ENCODE data around the gene HSF2BP. TPM values are rescaled to one million over a fixed set of nuclear protein-coding genes. Genes with fewer than 3 reads are reported as not detected.
"Not testable (repeated sequence)": the region's sequence is repeated elsewhere in the genome, so short reads cannot be mapped to it uniquely, and the experiment has no call there.

Gene HSF2BP
- polyA plus RNA-seq, 1 donor: 3.0 TPM

DNA sequence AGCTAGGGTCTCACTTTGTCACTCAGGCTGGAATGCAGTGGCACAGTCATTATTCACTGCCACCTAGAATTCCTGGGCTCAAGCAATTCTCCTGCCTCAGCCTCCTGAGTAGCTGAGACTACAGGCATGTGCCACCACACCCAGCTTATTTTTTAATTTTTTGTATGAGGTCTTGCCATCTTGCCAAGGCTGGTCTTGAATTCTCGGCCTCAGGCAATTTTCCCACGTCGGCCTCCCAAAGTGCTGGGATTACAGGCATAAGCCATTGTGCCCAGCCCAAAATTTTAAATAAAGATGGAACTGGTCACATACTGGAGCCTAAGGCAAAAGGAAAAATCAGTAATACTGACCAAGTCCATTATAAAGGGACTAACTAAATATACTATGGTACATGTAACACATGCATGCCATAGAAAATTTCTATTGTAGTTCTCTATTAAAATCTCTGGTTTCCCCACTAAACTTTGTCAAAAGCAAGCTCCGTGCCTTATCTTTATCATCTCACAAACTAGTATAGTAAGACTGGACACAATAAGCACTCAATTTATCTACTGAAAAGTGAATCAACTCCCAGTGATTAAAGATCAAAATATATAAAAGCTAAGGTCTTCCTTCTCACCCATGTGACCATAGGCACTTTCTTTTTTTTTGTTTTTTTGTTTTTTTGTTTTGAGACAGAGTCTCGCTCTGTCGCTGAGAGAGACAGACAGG lies 61.6 kb downstream of the HSF2BP start:
- no peak for DNase-seq

DNA sequence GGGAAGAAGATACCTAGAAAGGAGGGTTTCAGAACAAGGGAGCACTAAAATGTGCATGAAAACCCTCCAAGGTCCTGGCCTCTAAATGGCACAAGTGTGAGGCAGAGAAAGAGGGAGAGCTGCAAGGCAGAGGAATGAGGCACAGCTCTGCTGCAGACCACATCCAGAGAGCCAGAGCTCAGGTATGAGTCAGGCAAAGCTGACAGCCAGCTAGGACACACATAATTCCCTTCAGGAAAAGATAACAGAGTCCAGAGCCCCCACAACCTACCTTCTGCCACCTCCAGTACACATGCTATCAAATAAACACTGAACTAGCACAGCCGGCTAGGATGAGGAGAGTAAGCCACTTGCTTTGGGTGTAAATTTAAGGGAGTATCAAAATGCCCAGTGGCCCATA lies 62.2 kb downstream of the HSF2BP start:
- no peak for DNase-seq

DNA sequence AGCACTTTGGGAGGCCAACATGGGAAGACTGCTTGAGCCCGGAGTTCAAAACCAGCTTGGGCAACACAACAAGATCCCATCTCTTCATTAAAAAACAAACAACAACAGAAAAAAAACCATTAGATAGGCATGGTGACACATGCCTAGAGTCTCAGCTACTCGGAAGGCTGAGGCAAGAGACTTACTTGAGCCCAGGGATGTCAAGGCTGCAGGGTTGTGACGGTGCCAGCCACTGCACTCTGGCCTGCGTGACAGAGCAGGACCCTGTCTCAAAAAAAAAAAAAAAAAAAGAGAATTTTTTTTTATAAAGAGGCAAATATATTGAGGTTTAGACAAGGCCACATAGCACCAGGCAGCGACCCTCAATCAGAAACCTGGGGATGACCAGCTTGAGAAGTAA lies 62.7 kb downstream of the HSF2BP start:
- no peak for DNase-seq

DNA sequence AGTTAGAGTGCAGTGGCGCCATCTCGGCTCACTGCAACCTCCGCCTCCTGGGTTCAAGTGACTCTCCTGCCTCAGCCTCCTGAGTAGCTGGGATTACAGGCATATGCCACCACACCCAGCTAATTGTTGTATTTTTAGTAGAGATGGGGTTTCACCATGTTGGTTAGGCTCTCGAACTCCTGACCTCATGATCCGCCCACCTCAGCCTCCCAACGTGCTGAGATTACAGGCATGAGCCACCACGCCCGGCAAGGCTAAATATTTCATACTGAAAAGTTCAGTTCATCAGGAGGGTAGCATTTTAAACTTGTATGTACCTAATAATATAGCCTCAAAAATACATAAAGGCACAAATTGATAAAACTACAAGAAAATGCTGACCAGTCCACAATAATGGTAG lies 63.5 kb downstream of the HSF2BP start:
- not testable (repeated sequence) for DNase-seq

DNA sequence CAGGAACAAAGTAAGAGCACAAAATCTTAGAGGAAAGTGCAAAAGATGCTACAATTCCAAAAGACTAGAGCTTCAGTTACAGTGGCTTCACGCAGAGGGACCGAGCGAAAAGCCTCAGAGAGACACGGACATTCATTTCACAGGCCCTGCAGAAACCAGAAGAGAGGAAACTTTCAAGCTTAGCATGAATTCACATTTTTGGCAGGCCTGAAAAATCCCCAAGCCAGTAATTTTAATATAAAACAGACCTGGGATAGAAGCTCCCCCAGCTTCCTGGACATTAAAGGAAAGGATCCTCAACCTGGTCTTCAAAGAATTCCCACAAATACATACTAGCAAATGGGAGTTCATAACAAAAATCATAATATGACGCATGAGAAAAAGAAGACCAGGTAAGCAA lies 66.2 kb downstream of the HSF2BP start:
- DNase-seq: no peak

DNA sequence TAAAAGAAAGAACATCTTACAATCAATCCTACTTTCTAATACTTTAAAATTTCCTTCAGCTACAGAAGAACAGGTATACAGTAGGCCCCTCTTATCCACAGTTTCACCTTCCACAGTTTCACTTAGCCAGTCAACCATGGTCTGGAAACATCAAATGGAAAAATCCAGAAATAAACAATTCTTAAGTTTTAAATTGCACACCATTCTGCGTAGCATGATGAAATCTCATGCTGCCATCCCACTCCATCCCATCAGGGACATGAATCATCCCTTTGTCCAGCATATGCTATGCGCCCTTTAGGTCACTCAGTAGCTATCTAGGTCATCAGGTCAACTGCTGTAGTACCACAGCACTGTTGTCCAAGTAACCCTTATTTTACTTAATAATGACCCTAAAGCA lies 67.7 kb downstream of the HSF2BP start:
- DNase-seq: no peak

DNA sequence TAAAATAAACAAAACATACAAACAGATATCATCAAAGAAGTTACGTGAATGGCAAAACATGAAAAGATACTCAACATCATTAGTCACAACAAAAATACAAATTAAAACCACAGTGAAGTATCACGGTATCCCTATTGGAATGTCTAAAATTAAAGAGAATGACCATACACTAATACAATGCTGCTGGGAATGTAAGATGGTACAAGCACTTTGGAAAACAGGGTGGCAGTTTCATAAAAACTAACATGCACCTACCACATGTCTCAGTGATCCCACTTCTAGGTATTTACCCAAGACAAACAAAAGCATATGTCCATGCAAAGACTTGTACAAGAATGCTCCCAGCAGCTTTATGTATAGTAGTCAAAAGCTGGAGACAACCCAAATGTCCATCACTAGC lies 69.1 kb downstream of the HSF2BP start:
- DNase-seq: no peak

DNA sequence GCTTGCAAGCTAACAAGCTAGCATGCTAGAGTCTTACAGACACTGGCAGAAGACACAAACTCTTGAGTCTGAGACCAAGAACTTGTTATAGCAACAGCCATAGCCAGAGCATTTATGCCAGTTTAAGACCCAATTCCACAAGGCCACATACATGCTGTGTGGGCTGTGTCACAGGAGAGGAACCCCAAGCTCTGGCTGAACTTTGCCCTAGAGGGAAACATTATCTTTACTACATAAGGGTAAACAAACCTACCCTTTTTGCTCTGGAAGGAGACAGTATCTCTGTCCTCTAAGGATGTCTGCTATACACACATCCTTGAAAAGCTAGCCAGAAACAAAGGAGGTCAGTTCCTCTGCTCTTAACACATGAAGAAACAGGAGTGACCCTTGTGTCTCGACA lies 70.3 kb downstream of the HSF2BP start:
- DNase-seq: no peak

DNA sequence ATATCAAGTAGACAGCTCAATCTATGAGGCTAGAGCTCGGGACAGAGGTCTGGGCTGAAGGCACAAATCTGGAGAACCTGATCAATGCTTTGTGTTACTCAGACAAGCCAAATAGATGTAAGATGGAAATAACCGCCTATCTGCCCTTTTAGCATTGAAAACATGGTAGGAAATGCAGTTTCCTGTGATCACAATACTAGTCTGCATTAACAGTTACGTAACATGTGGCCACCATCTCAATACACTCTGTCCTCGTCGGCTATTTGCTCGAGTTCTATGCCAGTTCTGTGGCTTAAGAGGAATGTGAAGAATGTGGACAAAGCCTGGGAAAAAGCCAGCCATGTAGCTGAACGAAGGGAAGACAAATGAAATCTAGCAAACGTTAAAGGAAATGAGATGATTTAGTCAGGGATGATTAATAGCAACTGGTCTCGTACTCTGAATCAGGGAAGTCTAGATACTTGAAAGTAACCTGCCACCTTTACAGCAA lies 73.3 kb downstream of the HSF2BP start:
- DNase-seq: peak; percentile 80

DNA sequence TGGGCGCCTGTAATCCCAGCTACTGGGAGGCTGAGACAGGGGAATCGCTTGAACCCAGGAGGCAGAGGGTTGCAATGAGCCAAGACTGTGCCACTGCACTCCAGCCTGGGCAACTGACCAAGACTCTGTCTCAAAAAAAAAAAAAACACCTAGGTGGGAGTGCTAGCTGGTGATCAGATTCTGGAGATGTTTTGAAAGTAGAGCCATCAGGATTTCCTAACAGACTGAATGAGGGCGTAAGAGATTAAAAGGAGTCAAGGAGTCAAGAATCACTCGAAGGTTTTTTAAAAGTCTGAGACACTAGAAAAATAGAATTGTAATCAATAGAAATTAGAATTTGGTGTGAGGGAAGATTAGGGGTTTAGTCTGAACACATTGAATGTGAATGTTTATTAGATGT lies 73.8 kb downstream of the HSF2BP start:
- DNase-seq: no peak

DNA sequence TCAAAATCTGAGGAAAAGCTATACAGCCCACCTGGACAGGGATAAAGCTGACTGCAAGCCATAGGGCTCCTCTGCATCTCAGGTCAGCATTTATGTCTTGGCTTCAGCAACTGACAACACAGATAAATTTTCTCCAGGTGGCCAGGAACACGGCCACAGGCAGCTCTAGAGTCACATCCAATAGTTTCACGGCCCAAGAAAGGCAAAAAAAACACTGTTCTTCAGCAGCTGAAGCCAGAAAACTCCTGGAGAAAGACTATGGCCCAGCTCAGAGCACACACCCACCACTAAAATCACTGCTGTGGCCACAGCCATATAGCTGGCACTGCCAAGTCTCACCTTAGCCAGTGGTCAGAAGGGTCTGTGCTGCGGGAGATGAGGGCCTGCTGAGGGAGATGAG lies 77.8 kb downstream of the HSF2BP start:
- DNase-seq: no peak

DNA sequence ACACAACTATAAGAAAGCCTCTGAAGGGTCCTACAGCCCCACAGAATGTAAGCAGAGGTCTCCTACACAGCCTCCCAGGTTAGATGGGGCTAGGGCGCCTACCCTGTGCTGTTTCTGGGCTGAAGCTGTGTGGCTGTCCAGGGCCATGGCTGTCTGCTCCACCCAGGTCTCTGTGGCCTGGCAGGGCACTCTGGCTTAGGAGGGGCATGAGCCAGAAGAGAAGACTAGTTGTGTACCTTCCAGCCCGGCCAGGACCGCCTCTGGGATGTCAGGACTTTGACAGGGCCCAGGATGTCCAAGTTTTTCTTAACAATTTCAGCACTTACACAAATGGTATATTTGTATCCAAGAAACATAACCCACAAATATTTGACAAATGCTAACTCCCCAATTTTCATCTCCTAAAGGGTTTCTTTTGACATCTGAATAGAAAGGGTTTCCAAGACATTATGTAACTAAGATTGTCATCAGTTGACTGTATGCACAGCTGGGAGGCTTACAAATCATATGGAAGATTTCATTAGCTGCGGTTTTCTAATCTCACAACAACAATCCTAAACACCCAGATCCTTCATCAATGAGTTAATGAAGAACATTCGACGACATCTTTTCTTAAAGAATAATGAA lies 80.5 kb downstream of the HSF2BP start:
- DNase-seq: no peak

DNA sequence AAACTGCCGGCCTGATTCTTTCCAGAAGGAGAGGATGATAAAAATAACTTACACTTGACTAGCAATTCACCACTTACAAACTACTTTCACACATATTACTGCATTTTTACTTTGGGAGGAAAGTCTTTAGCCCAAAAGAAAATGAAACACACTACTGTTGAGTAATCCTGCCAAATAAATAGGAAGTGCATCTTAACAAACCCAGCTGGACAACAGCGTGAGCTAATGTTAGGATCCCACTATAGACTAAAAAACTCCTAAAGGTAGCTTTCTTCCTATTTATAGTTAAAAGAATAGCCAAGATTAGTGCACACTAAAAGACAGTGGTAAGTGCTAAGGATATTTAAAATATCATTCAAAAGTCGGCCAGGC lies 83.8 kb downstream of the HSF2BP start:
- DNase-seq: no peak

DNA sequence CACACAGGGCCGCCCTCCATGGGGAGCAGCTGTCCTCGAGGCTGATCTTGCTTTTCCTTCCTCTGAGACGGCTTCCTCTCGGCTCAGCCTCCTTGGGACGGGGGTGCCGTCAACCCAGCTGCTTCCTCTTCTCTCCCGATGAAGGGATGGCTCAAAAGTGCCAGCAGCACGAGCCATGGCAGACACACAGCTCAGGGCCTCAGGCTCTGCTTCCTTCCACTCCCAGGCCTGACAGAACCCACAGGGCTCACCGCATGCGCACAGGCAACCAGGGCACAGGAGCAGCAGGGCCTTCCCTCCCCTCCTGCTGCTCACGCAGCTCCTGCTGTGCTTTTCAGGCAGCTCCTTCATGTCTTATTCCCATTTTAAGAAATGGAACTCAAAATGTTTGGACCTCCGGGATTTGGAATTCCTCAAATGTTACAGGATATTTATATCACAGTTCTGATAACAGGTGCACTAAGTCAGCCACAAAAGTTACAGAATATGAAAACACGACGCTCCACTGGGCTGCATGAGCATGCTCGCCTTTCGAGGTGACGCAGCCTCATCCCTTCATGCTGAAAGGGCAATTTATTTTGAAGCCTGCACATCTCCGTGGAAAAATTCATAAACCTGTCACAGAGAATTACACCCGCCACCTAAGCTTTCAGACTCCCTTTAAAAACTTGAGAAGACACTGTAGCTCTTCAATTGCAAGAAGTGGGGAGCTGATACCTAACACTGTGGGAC lies 84.4 kb downstream of the HSF2BP start:
- peak; percentile 57 for DNase-seq

DNA sequence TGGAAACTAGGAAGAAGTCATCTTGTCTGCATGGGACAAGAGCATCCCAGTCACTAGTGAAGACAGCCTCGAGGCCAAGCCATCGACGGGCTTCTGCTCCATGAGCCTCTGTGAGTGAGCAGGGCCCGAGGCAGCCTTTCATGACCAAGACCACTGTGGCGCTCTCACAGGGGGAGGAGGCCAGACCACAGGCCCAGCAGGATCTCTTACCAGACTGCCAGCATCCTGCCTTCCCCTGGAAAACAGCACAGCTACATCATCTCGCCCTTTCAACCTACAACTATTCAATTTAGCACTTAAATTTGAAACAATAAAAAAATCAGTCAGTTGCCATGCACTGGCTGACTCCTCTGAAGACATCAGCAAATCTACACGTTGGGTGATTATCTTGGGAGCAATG lies 85.4 kb downstream of the HSF2BP start:
- DNase-seq: no peak

DNA sequence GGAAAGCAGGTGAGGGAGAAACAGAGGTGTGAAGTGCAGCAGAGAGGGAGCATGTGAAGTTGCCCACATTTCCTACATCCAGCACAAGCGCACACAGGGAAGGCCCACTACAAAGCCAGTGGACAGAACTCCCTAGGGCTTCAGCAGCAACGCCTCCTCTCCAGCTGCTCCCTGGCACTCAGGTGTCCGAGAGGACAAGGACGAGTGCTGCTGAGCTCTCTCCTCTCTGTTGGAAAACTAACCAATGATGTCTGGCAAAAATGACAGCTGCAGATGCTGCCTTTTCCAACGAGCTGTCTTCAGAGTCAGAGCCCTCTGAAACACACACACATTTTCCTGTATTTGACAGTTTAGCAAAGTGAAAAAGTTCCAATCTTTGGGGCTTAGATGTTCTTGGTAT lies 86.8 kb downstream of the HSF2BP start:
- no peak for DNase-seq

DNA sequence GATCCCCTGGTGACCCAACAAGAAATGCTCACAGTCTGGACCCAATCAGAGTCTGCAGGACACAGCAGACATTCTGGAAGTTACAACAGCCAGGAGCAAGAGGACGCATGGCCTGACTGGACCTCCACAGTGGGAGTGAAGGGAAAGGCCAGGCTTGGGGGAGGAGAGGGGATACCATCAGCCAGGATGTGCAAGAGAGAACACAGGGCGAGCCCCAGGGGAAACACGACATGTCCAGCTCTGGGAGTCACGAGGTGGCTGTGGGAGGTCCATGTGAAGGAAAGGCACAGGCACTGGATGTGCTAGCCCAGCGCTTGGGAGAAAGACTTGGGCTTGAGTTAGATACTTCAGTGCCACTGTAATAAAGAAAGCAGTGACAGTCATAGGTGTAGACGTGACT lies 87.3 kb downstream of the HSF2BP start:
- no peak for DNase-seq

DNA sequence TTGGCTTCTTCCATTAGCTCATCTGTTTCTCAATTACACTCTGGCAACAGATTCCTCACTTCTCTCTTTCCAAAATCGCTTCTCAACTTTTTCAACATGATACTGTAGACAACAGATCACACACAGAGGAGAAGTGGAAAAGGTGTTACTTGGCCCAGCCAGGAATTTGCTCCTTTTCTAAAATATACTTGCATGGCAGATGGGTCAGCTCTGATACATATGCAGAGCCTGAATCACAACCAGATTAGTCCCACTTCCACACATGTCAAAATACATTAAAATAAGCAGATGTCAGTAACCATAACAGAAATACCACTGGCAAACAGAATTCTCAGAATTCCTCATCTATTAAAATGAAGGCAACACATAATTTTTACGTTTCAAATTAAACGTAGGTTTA lies 89.1 kb downstream of the HSF2BP start:
- not testable (repeated sequence) for DNase-seq

DNA sequence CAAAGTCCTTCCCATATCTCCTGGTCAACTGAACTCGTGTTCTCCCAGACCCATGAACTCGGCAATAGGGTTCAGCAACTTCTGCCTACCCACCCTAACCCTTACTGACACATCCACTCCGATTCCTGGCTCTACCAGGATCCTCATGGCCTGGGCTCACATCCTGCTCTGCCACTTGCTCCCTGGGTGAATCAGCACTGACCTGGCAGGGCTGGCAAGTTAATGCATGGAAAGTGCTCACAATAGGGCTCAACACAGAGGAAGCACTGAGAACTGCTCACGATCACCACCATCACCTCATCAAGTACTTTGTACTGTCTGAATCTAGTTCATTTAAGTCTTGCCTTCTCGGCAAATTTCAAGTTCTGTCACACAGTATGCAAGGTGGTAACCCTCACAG lies 96.8 kb downstream of the HSF2BP start:
- DNase-seq: not testable (repeated sequence)

DNA sequence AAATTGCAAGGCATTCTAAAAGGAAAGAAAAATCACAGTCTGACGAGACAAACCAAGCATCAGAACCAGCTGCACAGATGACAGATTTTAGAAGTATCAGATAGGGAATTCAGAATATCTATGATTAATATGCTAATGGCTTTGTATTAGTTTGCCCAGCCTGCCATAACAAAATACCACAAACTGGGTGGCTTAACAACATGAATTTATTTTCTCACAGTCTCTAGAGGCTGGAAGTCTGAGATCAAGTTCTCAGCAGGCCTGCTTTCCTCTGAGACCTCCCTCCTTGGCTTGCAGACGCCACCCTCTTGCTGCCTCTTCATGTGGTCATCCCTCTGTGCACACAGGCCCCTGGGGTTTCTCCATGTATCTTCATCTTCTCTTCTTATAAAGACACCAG lies 118.7 kb downstream of the HSF2BP start:
- not testable (repeated sequence) for DNase-seq

DNA sequence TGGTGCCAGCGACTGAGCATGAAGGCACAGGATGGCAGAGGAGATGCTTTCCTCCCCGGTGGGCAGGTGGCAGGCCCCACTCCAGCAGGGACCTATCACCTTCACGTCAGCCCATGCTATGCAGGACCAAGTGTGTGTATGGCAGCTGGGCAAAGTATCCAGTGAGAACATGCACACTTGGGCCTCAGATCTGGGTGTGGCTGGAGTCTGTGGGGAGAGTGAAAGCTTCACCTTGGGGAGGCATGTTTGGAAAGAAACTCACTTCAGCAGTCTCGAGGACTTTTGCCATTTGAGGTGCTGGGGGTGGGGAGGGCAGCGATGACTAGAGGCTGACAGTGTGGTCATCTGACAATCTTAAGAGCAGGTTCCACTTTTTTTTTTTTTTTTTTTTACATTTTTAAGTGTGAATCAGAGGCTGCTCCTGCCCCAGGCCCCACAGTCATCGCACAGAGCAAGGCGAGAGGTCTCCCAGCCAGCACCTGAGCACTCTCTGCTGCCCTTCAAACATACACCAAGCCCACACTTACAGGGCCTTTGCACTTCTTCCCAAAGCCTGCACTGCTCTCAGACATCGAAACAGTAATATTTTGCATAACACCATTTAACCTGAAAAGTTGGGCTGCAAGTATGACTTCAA lies 136.7 kb downstream of the HSF2BP start:
- DNase-seq: not testable (repeated sequence)

DNA sequence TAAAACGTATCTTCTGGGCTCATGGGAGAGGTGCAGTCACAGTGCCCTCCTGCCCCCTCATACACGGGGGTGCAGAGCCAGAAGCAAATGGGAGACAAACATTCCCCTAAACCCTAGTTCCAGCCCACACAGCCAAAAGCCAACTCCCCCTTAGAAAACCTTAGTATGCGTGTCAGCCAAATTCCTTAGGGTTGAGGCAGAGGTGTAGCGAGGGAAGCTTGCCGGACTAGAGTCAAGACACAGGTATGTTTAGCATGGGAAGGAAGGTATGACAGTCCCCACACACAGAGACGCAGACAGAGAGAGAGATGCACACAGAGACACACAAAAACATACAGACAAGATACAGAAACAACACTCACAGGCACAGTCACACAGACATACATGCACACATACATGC lies 141.6 kb downstream of the HSF2BP start:
- DNase-seq: not testable (repeated sequence)
